ENCODE data around the gene NUP58. TPM values are rescaled to one million over a fixed set of nuclear protein-coding genes. Genes with fewer than 3 reads are reported as not detected.
A peak's percentile ranks its signal among the peaks of the same experiment; 100 is the strongest.

Gene NUP58
- total RNA-seq, 3 donors from 2014 or later (not counting 1 experiment from before 2014, with no cell fraction given) = 47.4 to 60.0 (median 50.6) TPM

- Mint-ChIP-seq H3K27me3 (ENCODE audit: low read depth in 2 of 2) (peaks cover 9 to 36% of the 10 kb centered on the region in 2 donors), H3K4me3 (no peak overlapping the region), H3K4me1 (no peaks in the 10 kb centered on the region), H3K9me3 (no peaks in the 10 kb centered on the region), H3K27ac (no peak overlapping the region), H3K36me3 (no peaks in the 10 kb centered on the region)
- no peaks in the 10 kb centered on the region for H3K36me3 ChIP-seq (ENCODE audit: control insufficient read depth, insufficient read depth, low read length)
- peaks cover 9% of the 10 kb centered on the region for H3K27me3 ChIP-seq (ENCODE audit: control insufficient read depth, insufficient read depth, low read length)
- DNase-seq (no peak), ATAC-seq (no peak)
- H3K9me3 ChIP-seq (ENCODE audit: control insufficient read depth, insufficient read depth, low read length) = no peaks in the 10 kb centered on the region
- no peaks in the 10 kb centered on the region for H3K4me1 ChIP-seq (ENCODE audit: control insufficient read depth, insufficient read depth, low read length)
- H3K27ac ChIP-seq (ENCODE audit: low read length) = no peak overlapping the region
- intact Hi-C loops (cut with micrococcal nuclease) = no loop called here
- no peak overlapping the region for H3K4me3 ChIP-seq (ENCODE audit: low read length)
- TF ChIP-seq, protein P1, sequence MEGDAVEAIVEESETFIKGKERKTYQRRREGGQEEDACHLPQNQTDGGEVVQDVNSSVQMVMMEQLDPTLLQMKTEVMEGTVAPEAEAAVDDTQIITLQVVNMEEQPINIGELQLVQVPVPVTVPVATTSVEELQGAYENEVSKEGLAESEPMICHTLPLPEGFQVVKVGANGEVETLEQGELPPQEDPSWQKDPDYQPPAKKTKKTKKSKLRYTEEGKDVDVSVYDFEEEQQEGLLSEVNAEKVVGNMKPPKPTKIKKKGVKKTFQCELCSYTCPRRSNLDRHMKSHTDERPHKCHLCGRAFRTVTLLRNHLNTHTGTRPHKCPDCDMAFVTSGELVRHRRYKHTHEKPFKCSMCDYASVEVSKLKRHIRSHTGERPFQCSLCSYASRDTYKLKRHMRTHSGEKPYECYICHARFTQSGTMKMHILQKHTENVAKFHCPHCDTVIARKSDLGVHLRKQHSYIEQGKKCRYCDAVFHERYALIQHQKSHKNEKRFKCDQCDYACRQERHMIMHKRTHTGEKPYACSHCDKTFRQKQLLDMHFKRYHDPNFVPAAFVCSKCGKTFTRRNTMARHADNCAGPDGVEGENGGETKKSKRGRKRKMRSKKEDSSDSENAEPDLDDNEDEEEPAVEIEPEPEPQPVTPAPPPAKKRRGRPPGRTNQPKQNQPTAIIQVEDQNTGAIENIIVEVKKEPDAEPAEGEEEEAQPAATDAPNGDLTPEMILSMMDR (IDR thresholded peaks at IDR 0.05) = no peak
- WGBS (ENCODE audit: insufficient coverage) = 93% methylated on average over 32 of the region's 32 CpGs
Measured at GRCh38 chr13:25365720-25366235, 64.4 kb downstream of the NUP58 start.

GRCh38 chr13:25371158-25371874 is 69.9 kb downstream of the NUP58 start:
- DNase-seq (no peak), ATAC-seq (no peak)
- Mint-ChIP-seq H3K9me3 (no peaks in the 10 kb centered on the region), H3K4me3 (peak overlapping the region; percentile 1), H3K4me1 (no peaks in the 10 kb centered on the region), H3K27me3 (ENCODE audit: low read depth in 2 of 2) (peaks cover 43 to 83% of the 10 kb centered on the region in 2 donors), H3K27ac (no peak overlapping the region), H3K36me3 (no peaks in the 10 kb centered on the region)
- Histone ChIP-seq H3K36me3 (ENCODE audit: control insufficient read depth, insufficient read depth, low read length) (no peaks in the 10 kb centered on the region), H3K4me1 (ENCODE audit: control insufficient read depth, insufficient read depth, low read length) (peaks cover 2% of the 10 kb centered on the region), H3K4me3 (ENCODE audit: low read length) (no peak overlapping the region), H3K27ac (ENCODE audit: low read length) (no peak overlapping the region), H3K9me3 (ENCODE audit: control insufficient read depth, insufficient read depth, low read length) (no peaks in the 10 kb centered on the region), H3K27me3 (ENCODE audit: control insufficient read depth, insufficient read depth, low read length) (peaks cover 27% of the 10 kb centered on the region)
- TF ChIP-seq, protein P1 (IDR thresholded peaks at IDR 0.05) = no peak
- WGBS (ENCODE audit: insufficient coverage) = 51% methylated on average over 20 of the region's 20 CpGs
- intact Hi-C loops (cut with micrococcal nuclease) = no loop called here

- Histone ChIP-seq H3K4me1 (ENCODE audit: control insufficient read depth, insufficient read depth, low read length) (peaks cover 2% of the 10 kb centered on the region), H3K4me3 (ENCODE audit: low read length) (no peak within 1 kb of the TSS), H3K36me3 (ENCODE audit: control insufficient read depth, insufficient read depth, low read length) (no peaks in the 10 kb centered on the region), H3K9me3 (ENCODE audit: control insufficient read depth, insufficient read depth, low read length) (no peaks in the 10 kb centered on the region), H3K27me3 (ENCODE audit: control insufficient read depth, insufficient read depth, low read length) (peaks cover 30% of the 10 kb centered on the region), H3K27ac (ENCODE audit: low read length) (no peak within 1 kb of the TSS)
- Mint-ChIP-seq H3K4me1 (no peaks in the 10 kb centered on the region), H3K9me3 (no peaks in the 10 kb centered on the region), H3K27ac (no peak within 1 kb of the TSS), H3K4me3 (peak within 1 kb of the TSS; percentile 1), H3K27me3 (ENCODE audit: low read depth in 2 of 2) (peaks cover 43 to 84% of the 10 kb centered on the region in 2 donors), H3K36me3 (no peaks in the 10 kb centered on the region)
- DNase-seq (no peak), ATAC-seq (no peak)
- intact Hi-C loops (cut with micrococcal nuclease) = no loop called here
- 1% methylated on average over 58 of the region's 58 CpGs for WGBS (ENCODE audit: insufficient coverage)
- TF ChIP-seq, protein P1 (IDR thresholded peaks at IDR 0.05) = no peak
Measured at GRCh38 chr13:25371875-25372283, 70.5 kb downstream of the NUP58 start, which contains the start of gene ATP8A2. Gene ATP8A2 (plus strand): TSS chr13:25371974. CDS start chr13:25372213, 239 bp downstream.
